CD14-positive monocyte (primary cell): ENCODE measurements around the gene SF3A1. TPM values are rescaled to one million over a fixed set of nuclear protein-coding genes. Genes with fewer than 3 reads are reported as not detected.

ENCODE experiments used
- DNase-seq, 3 donors: peaks; one replicate each; pipeline ENCODE4 v3.0.0-alpha.2; 2011 to 2022
- H2AFZ ChIP-seq: 2 replicates; pipeline ENCODE4 v1.6.0; 2012; ENCODE audit warnings: mild to moderate bottlenecking, low read depth, low read length, inconsistent platforms; ENCODE audit not compliant: insufficient read depth, poor library complexity, severe bottlenecking
- H3K27ac ChIP-seq, 2 donors: 1 replicate in 1 of 2; 2 replicates in 1 of 2; pipeline ENCODE4 v1.5.1; 2012 to 2013; ENCODE audit warnings: low read length in 2 of 2, control low read depth in 1 of 2, inconsistent platforms in 1 of 2, low read depth in 1 of 2, mild to moderate bottlenecking in 1 of 2
- H3K27me3 ChIP-seq, 2 donors: one replicate each; pipeline versions ENCODE4 v1.6.0 to v1.6.1; 2011 to 2013; ENCODE audit warnings: low read length in 2 of 2; ENCODE audit not compliant: control insufficient read depth in 2 of 2, insufficient read depth in 2 of 2
- H3K36me3 ChIP-seq, 2 donors: replicated peaks in 1 of 2; 1 replicate in 1 of 2; 2 replicates in 1 of 2; pipeline versions ENCODE4 v1.5.1 to v1.6.1; 2012 to 2013; ENCODE audit warnings: low read length in 2 of 2, control low read depth in 1 of 2, inconsistent platforms in 1 of 2, mild to moderate bottlenecking in 1 of 2; ENCODE audit not compliant: insufficient read depth in 2 of 2, control insufficient read depth in 1 of 2
- H3K4me1 ChIP-seq, 2 donors: 1 replicate in 1 of 2; 2 replicates in 1 of 2; pipeline versions ENCODE4 v1.5.1 to v1.6.1; 2012 to 2013; ENCODE audit warnings: low read length in 2 of 2, control low read depth in 1 of 2, inconsistent platforms in 1 of 2, mild to moderate bottlenecking in 1 of 2, moderate library complexity in 1 of 2; ENCODE audit not compliant: insufficient read depth in 2 of 2, control insufficient read depth in 1 of 2
- H3K4me2 ChIP-seq: replicated peaks from 2 replicates; pipeline ENCODE3; 2012; ENCODE audit warnings: low read length, moderate library complexity, mild to moderate bottlenecking; ENCODE audit not compliant: poor library complexity, severe bottlenecking; ENCODE audit errors: extremely low read depth
- H3K4me3 ChIP-seq, 3 experiments: fragments of 200-600 bp in 1 of 3; sonication (generic) in 1 of 3; replicated peaks in 1 of 3; 1 replicate in 2 of 3; 2 replicates in 1 of 3; pipeline ENCODE4 v1.5.1; 2011 to 2013; ENCODE audit warnings: low read length in 3 of 3, mild to moderate bottlenecking in 3 of 3, control low read depth in 2 of 3, low read depth in 2 of 3, inconsistent platforms in 1 of 3, moderate library complexity in 1 of 3
- H3K79me2 ChIP-seq: 2 replicates; pipeline ENCODE4 v1.6.0; 2012; ENCODE audit warnings: mild to moderate bottlenecking, control low read depth, inconsistent platforms, low read length, moderate library complexity; ENCODE audit not compliant: insufficient read depth
- H3K9ac ChIP-seq: 2 replicates; pipeline ENCODE4 v1.6.0; 2017; ENCODE audit warnings: low read length, mild to moderate bottlenecking; ENCODE audit not compliant: insufficient read depth, poor library complexity, severe bottlenecking
- H3K9me3 ChIP-seq, 2 donors: replicated peaks in 1 of 2; 1 replicate in 1 of 2; 2 replicates in 1 of 2; pipeline versions ENCODE4 v1.5.1 to v1.6.1; 2012 to 2013; ENCODE audit warnings: low read length in 2 of 2, control low read depth in 1 of 2; ENCODE audit not compliant: control insufficient read depth in 1 of 2, insufficient read depth in 1 of 2
- H4K20me1 ChIP-seq: 2 replicates; pipeline ENCODE4 v1.6.0; 2012; ENCODE audit warnings: mild to moderate bottlenecking, low read length, control low read depth, moderate library complexity; ENCODE audit not compliant: insufficient read depth
- H3K27ac Mint-ChIP-seq, 7 donors: one replicate each; pipeline ENCODE4 v1.8.0; 2020; ENCODE audit warnings: mild to moderate bottlenecking in 7 of 7, mixed read lengths in 7 of 7, moderate library complexity in 6 of 7, inconsistent platforms in 2 of 7
- H3K27me3 Mint-ChIP-seq, 3 donors: one replicate each; pipeline ENCODE4 v1.8.0; 2021 to 2022; ENCODE audit warnings: low read depth in 3 of 3, mild to moderate bottlenecking in 3 of 3, mixed read lengths in 3 of 3, moderate library complexity in 3 of 3, inconsistent platforms in 1 of 3
- H3K36me3 Mint-ChIP-seq, 2 donors: one replicate each; pipeline ENCODE4 v1.8.0; 2020; ENCODE audit warnings: mixed read lengths in 2 of 2, inconsistent platforms in 1 of 2, mild to moderate bottlenecking in 1 of 2
- H3K4me1 Mint-ChIP-seq: one replicate; pipeline ENCODE4 v1.8.0; 2020; ENCODE audit warnings: mild to moderate bottlenecking, mixed read lengths
- H3K4me3 Mint-ChIP-seq, 2 donors: one replicate each; pipeline ENCODE4 v1.8.0; 2020; ENCODE audit warnings: mild to moderate bottlenecking in 2 of 2, mixed read lengths in 2 of 2, moderate library complexity in 1 of 2
- H3K9me3 Mint-ChIP-seq, 7 donors: one replicate each; pipeline ENCODE4 v1.8.0; 2020 to 2022; ENCODE audit warnings: mixed read lengths in 7 of 7, mild to moderate bottlenecking in 6 of 7, moderate library complexity in 6 of 7, inconsistent platforms in 2 of 7
- WGBS: methylation state at CpG from one replicate; pipeline ENCODE4 v1.1.5; 2013; ENCODE audit warnings: missing lambda C conversion rate; ENCODE audit not compliant: insufficient coverage; 5-methylcytosine and 5-hydroxymethylcytosine counted together
- intact Hi-C, 2 donors: fragments of 100-400 bp; cut with micrococcal nuclease; formaldehyde crosslinking; loops; one replicate each; pipeline versions ENCODE4 v1.15.0 to v1.15.1; 2023
- polyA plus RNA-seq, 3 donors: library from polyadenylated mRNA; depleted of rRNA in 1 of 3; unstranded in 2 of 3; stranded (reverse) in 1 of 3; fragments of 300-500 nt in 2 of 3; fragments of >200 nt in 1 of 3; fragmentation: Illumina TruSeq in 2 of 3; gene quantifications; 1 replicate in 2 of 3; 2 replicates in 1 of 3; pipeline ENCODE4 v1.2.3, GENCODE V29; 2012 to 2021
- TF ChIP-seq, protein P1 (sequence below): fragments of 200-600 bp; IDR thresholded peaks from one replicate; pipeline ENCODE4 v1.8.0; 2022; ENCODE audit warnings: antibody characterized with exemption, mild to moderate bottlenecking

The SF3A1 gene
- polyA plus RNA-seq, 3 donors = 34.7 to 102 (median 52.1) TPM

GRCh38 chr22:30372915-30373314, 16.2 kb upstream of the SF3A1 start:
- Mint-ChIP-seq H3K27me3 (peaks cover 0 to 2% (median 0%) of the 10 kb centered on the region in 3 donors), H3K9me3 (no peaks in the 10 kb centered on the region), H3K36me3 (peaks cover 4 to 8% of the 10 kb centered on the region in 2 donors), H3K4me1 (peaks cover 13% of the 10 kb centered on the region), H3K27ac (peak overlapping the region; percentile 82 to 92 (median 86)), H3K4me3 (peak overlapping the region in 1 of 2 donors; percentile 55)
- H3K9ac ChIP-seq = peak overlapping the region; percentile 25
- DNase-seq = peak; percentile 73 to 85 (median 77)
- H3K9me3 ChIP-seq = no peaks in the 10 kb centered on the region
- peaks cover 16 to 17% of the 10 kb centered on the region in 2 donors for H3K4me1 ChIP-seq
- H2AFZ ChIP-seq = peak overlapping the region; percentile 81
- no peaks in the 10 kb centered on the region for H3K27me3 ChIP-seq
- intact Hi-C loops = no loop called here
- no peaks in the 10 kb centered on the region for H3K36me3 ChIP-seq
- H3K27ac ChIP-seq = peak overlapping the region; percentile 63 to 80
- 45% methylated on average over 5 of the region's 8 CpGs for WGBS
- peak overlapping the region; percentile 58 for H3K4me2 ChIP-seq
- TF ChIP-seq, protein P1, sequence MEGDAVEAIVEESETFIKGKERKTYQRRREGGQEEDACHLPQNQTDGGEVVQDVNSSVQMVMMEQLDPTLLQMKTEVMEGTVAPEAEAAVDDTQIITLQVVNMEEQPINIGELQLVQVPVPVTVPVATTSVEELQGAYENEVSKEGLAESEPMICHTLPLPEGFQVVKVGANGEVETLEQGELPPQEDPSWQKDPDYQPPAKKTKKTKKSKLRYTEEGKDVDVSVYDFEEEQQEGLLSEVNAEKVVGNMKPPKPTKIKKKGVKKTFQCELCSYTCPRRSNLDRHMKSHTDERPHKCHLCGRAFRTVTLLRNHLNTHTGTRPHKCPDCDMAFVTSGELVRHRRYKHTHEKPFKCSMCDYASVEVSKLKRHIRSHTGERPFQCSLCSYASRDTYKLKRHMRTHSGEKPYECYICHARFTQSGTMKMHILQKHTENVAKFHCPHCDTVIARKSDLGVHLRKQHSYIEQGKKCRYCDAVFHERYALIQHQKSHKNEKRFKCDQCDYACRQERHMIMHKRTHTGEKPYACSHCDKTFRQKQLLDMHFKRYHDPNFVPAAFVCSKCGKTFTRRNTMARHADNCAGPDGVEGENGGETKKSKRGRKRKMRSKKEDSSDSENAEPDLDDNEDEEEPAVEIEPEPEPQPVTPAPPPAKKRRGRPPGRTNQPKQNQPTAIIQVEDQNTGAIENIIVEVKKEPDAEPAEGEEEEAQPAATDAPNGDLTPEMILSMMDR = no peak
- no peaks in the 10 kb centered on the region for H4K20me1 ChIP-seq
- no peaks in the 10 kb centered on the region for H3K79me2 ChIP-seq
- peak overlapping the region in 1 of 3 experiments; percentile 55 for H3K4me3 ChIP-seq

DNA sequence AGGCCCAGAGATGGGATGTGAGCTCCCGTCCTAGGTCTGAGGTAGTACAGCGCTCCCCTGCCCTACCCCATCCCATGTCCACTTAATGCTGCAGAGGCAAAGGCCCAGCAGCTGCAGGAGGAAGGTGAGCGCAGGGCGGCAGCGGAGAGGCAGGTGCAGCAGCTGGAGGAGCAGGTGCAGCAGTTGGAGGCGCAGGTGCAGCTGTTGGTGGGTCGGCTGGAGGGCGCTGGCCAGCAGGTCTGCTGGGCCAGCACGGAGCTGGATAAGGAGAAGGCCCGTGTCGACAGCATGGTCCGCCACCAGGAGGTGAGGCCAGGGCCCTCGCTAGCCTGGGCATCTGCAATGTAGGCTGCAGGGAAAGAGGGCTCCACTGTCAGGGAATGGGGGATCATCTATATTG, 15.3 kb upstream of the SF3A1 start:
- no peaks in the 10 kb centered on the region for H4K20me1 ChIP-seq
- Mint-ChIP-seq H3K4me3 (no peak overlapping the region), H3K4me1 (peaks cover 13% of the 10 kb centered on the region), H3K9me3 (no peaks in the 10 kb centered on the region), H3K27ac (peak overlapping the region in 6 of 7 donors; percentile 30 to 89 (median 84)), H3K27me3 (peaks cover 0 to 2% (median 0%) of the 10 kb centered on the region in 3 donors), H3K36me3 (peaks cover 2 to 8% of the 10 kb centered on the region in 2 donors)
- no peak overlapping the region for H3K9ac ChIP-seq
- TF ChIP-seq, protein P1 = no peak
- H3K27me3 ChIP-seq = no peaks in the 10 kb centered on the region
- no peak for DNase-seq
- H3K4me3 ChIP-seq = no peak overlapping the region
- H3K79me2 ChIP-seq = no peaks in the 10 kb centered on the region
- H3K27ac ChIP-seq = no peak overlapping the region
- peaks cover 16 to 17% of the 10 kb centered on the region in 2 donors for H3K4me1 ChIP-seq
- intact Hi-C loops = no loop called here
- H3K4me2 ChIP-seq = no peak overlapping the region
- H3K9me3 ChIP-seq = no peaks in the 10 kb centered on the region
- H2AFZ ChIP-seq = no peak overlapping the region
- no peaks in the 10 kb centered on the region for H3K36me3 ChIP-seq
- WGBS = 99% methylated on average over 11 of the region's 13 CpGs
